ENCODE data around the gene STAT1.

STAT1 gene

GRCh38 chr2:190947141-190947540 is 66.8 kb downstream of the STAT1 start:
- DNase-seq (ENCODE audit: insufficient read length), result no peak

GRCh38 chr2:190943706-190944105 is 70.3 kb downstream of the STAT1 start:
- TF ChIP-seq POLR2AphosphoS5 (IDR thresholded peaks at IDR 0.05; ENCODE audit: low read depth, low read length), result no peak
- no peak for TF ChIP-seq POLR2A (IDR thresholded peaks at IDR 0.05; ENCODE audit: low read depth, low read length)
- no peak for TF ChIP-seq TAF1 (IDR thresholded peaks at IDR 0.05; ENCODE audit: borderline replicate concordance, low read depth, low read length)
- FAIRE-seq (no peak), DNase-seq (ENCODE audit: insufficient read length) (no peak)

More at GRCh38 chr2:190947141-190947540, 66.8 kb downstream of the STAT1 start:
- TF ChIP-seq POLR2A (IDR thresholded peaks at IDR 0.05; ENCODE audit: low read depth, low read length), result no peak
- no peak for TF ChIP-seq POLR2AphosphoS5 (IDR thresholded peaks at IDR 0.05; ENCODE audit: low read depth, low read length)
- no peak for TF ChIP-seq TAF1 (IDR thresholded peaks at IDR 0.05; ENCODE audit: borderline replicate concordance, low read depth, low read length)
- no peak for FAIRE-seq

- FAIRE-seq, result no peak
- DNase-seq (ENCODE audit: insufficient read length), result no peak
- TF ChIP-seq POLR2A (IDR thresholded peaks at IDR 0.05; ENCODE audit: low read depth, low read length) (no peak), TAF1 (IDR thresholded peaks at IDR 0.05; ENCODE audit: borderline replicate concordance, low read depth, low read length) (no peak), POLR2AphosphoS5 (IDR thresholded peaks at IDR 0.05; ENCODE audit: low read depth, low read length) (no peak)
Measured at GRCh38 chr2:190942697-190943096, 71.3 kb downstream of the STAT1 start.

- no peak for TF ChIP-seq TAF1 (IDR thresholded peaks at IDR 0.05; ENCODE audit: borderline replicate concordance, low read depth, low read length)
- TF ChIP-seq POLR2A (IDR thresholded peaks at IDR 0.05; ENCODE audit: low read depth, low read length), result no peak
- 0 out of 2 replicates have a peak, but pooled peaks have one; percentile 34 for TF ChIP-seq POLR2AphosphoS5 (IDR thresholded peaks at IDR 0.05; ENCODE audit: low read depth, low read length)
- FAIRE-seq, result no peak
- DNase-seq (ENCODE audit: insufficient read length), result no peak
Measured at GRCh38 chr2:190941571-190941970, 72.4 kb downstream of the STAT1 start.

- DNase-seq (ENCODE audit: insufficient read length) (no peak), FAIRE-seq (no peak)
- TF ChIP-seq POLR2A (IDR thresholded peaks at IDR 0.05; ENCODE audit: low read depth, low read length) (no peak), POLR2AphosphoS5 (IDR thresholded peaks at IDR 0.05; ENCODE audit: low read depth, low read length) (no peak), TAF1 (IDR thresholded peaks at IDR 0.05; ENCODE audit: borderline replicate concordance, low read depth, low read length) (no peak)
Measured at GRCh38 chr2:190940454-190940853, 73.5 kb downstream of the STAT1 start.

GRCh38 chr2:190938771-190939335 is 75.1 kb downstream of the STAT1 start:
- FAIRE-seq (no peak), DNase-seq (ENCODE audit: insufficient read length) (no peak)
- no peak for TF ChIP-seq POLR2A (IDR thresholded peaks at IDR 0.05; ENCODE audit: low read depth, low read length)
- TF ChIP-seq TAF1 (IDR thresholded peaks at IDR 0.05; ENCODE audit: borderline replicate concordance, low read depth, low read length), result no peak

GRCh38 chr2:190935054-190935453 is 78.9 kb downstream of the STAT1 start:
- no peak for TF ChIP-seq POLR2AphosphoS5 (IDR thresholded peaks at IDR 0.05; ENCODE audit: low read depth, low read length)
- DNase-seq (ENCODE audit: insufficient read length) (no peak), FAIRE-seq (no peak)

GRCh38 chr2:190933361-190933760 is 80.6 kb downstream of the STAT1 start:
- TF ChIP-seq POLR2A (IDR thresholded peaks at IDR 0.05; ENCODE audit: low read depth, low read length) (no peak), POLR2AphosphoS5 (IDR thresholded peaks at IDR 0.05; ENCODE audit: low read depth, low read length) (no peak), TAF1 (IDR thresholded peaks at IDR 0.05; ENCODE audit: borderline replicate concordance, low read depth, low read length) (no peak)
- no peak for DNase-seq (ENCODE audit: insufficient read length)
- FAIRE-seq, result no peak

GRCh38 chr2:190932514-190932913 is 81.5 kb downstream of the STAT1 start:
- DNase-seq (ENCODE audit: insufficient read length) (no peak), FAIRE-seq (peak; percentile 46)
- TF ChIP-seq TAF1 (IDR thresholded peaks at IDR 0.05; ENCODE audit: borderline replicate concordance, low read depth, low read length) (no peak), POLR2AphosphoS5 (IDR thresholded peaks at IDR 0.05; ENCODE audit: low read depth, low read length) (no peak)

- DNase-seq (ENCODE audit: insufficient read length) (no peak), FAIRE-seq (no peak)
- no peak for TF ChIP-seq POLR2A (IDR thresholded peaks at IDR 0.05; ENCODE audit: low read depth, low read length)
- TF ChIP-seq POLR2AphosphoS5 (IDR thresholded peaks at IDR 0.05; ENCODE audit: low read depth, low read length), result no peak
- no peak for TF ChIP-seq TAF1 (IDR thresholded peaks at IDR 0.05; ENCODE audit: borderline replicate concordance, low read depth, low read length)
Measured at GRCh38 chr2:190930411-190930810, 83.6 kb downstream of the STAT1 start.

- DNase-seq (ENCODE audit: insufficient read length), result no peak
- no peak for FAIRE-seq
- TF ChIP-seq POLR2AphosphoS5 (IDR thresholded peaks at IDR 0.05; ENCODE audit: low read depth, low read length), result no peak
- no peak for TF ChIP-seq TAF1 (IDR thresholded peaks at IDR 0.05; ENCODE audit: borderline replicate concordance, low read depth, low read length)
- no peak for TF ChIP-seq POLR2A (IDR thresholded peaks at IDR 0.05; ENCODE audit: low read depth, low read length)
Measured at GRCh38 chr2:190929919-190930318, 84.1 kb downstream of the STAT1 start.

- DNase-seq (ENCODE audit: insufficient read length) (no peak), FAIRE-seq (no peak)
- no peak for TF ChIP-seq POLR2AphosphoS5 (IDR thresholded peaks at IDR 0.05; ENCODE audit: low read depth, low read length)
- no peak for TF ChIP-seq POLR2A (IDR thresholded peaks at IDR 0.05; ENCODE audit: low read depth, low read length)
- no peak for TF ChIP-seq TAF1 (IDR thresholded peaks at IDR 0.05; ENCODE audit: borderline replicate concordance, low read depth, low read length)
Measured at GRCh38 chr2:190927301-190927700, 86.7 kb downstream of the STAT1 start.

GRCh38 chr2:190922376-190922775 is 91.6 kb downstream of the STAT1 start:
- TF ChIP-seq TAF1 (IDR thresholded peaks at IDR 0.05; ENCODE audit: borderline replicate concordance, low read depth, low read length) (no peak), POLR2A (IDR thresholded peaks at IDR 0.05; ENCODE audit: low read depth, low read length) (no peak), POLR2AphosphoS5 (IDR thresholded peaks at IDR 0.05; ENCODE audit: low read depth, low read length) (no peak)
- FAIRE-seq (no peak), DNase-seq (ENCODE audit: insufficient read length) (no peak)

Measured in GM12892 (cell line).